GM12891 (cell line): ENCODE measurements around the gene CDC6.

ENCODE experiments used
- PAX5 ChIP-seq: IDR thresholded peaks from 2 replicates; pipeline ENCODE4 v1.6.1; 2011; ENCODE audit warnings: low read length, moderate library complexity, mild to moderate bottlenecking; ENCODE audit not compliant: insufficient read depth, severe bottlenecking
- POLR2A ChIP-seq: IDR thresholded peaks from 2 replicates; pipeline ENCODE4 v1.6.1; 2011; ENCODE audit warnings: low read depth, low read length, control low read depth
- POLR2AphosphoS5 ChIP-seq: IDR thresholded peaks from 2 replicates; pipeline ENCODE4 v1.6.1; 2011; ENCODE audit warnings: low read depth, low read length, control low read depth
- POU2F2 ChIP-seq: IDR thresholded peaks from 2 replicates; pipeline ENCODE4 v1.6.1; 2011; ENCODE audit warnings: low read depth, mild to moderate bottlenecking, control low read depth, low read length, moderate library complexity
- SPI1 ChIP-seq: IDR thresholded peaks from 2 replicates; pipeline ENCODE4 v1.6.1; 2011; ENCODE audit warnings: low read depth, low read length, control low read depth
- TAF1 ChIP-seq: IDR thresholded peaks from 2 replicates; pipeline ENCODE4 v1.6.1; 2011; ENCODE audit warnings: low read depth, low read length, control low read depth

- TF ChIP-seq POLR2A (no peak), POLR2AphosphoS5 (no peak), SPI1 (no peak), TAF1 (no peak), PAX5 (no peak), POU2F2 (no peak)
Measured at GRCh38 chr17:40326832-40327199, 39.1 kb downstream of the CDC6 start.
